NCI-H2081 treated with DMSO at 0.1 percent for 48 hours (cell line): ENCODE measurements around the gene CLIP1.
"Not testable (repeated sequence)": the region's sequence is repeated elsewhere in the genome, so short reads cannot be mapped to it uniquely, and the experiment has no call there.

Source experiments
- DNase-seq: peaks from one replicate; lab custom pipeline; 2025; lab: John Stamatoyannopoulos, UW

Gene CLIP1

GRCh38 chr12:122435186-122435585, 12.7 kb upstream of the CLIP1 start:
- no peak for DNase-seq

GRCh38 chr12:122429043-122429442, 6.6 kb upstream of the CLIP1 start:
- not testable (repeated sequence) for DNase-seq

- no peak for DNase-seq
Measured at GRCh38 chr12:122427403-122427802, 4.9 kb upstream of the CLIP1 start.

GRCh38 chr12:122423258-122424165, 1.0 kb upstream of the CLIP1 start:
- DNase-seq, result no peak

GRCh38 chr12:122422730-122423257, 325 bp upstream of the CLIP1 start:
- no peak for DNase-seq

- no peak for DNase-seq
Measured at GRCh38 chr12:122421187-122421820, 1.2 kb downstream of the CLIP1 start.

GRCh38 chr12:122420471-122421162, 1.9 kb downstream of the CLIP1 start:
- DNase-seq, result no peak

- DNase-seq, result not testable (repeated sequence)
Measured at GRCh38 chr12:122419094-122419493, 3.4 kb downstream of the CLIP1 start.

GRCh38 chr12:122415665-122416064, 6.8 kb downstream of the CLIP1 start:
- DNase-seq, result not testable (repeated sequence)

GRCh38 chr12:122413516-122414404, 8.7 kb downstream of the CLIP1 start:
- no peak for DNase-seq

- no peak for DNase-seq
Measured at GRCh38 chr12:122412851-122413433, 9.5 kb downstream of the CLIP1 start.

GRCh38 chr12:122411537-122411936, 10.9 kb downstream of the CLIP1 start:
- DNase-seq, result no peak

GRCh38 chr12:122407208-122407607, 15.3 kb downstream of the CLIP1 start:
- no peak for DNase-seq

- DNase-seq, result no peak
Measured at GRCh38 chr12:122406701-122407164, 15.7 kb downstream of the CLIP1 start.

- no peak for DNase-seq
Measured at GRCh38 chr12:122403831-122404230, 18.6 kb downstream of the CLIP1 start.

- DNase-seq, result no peak
Measured at GRCh38 chr12:122403115-122403770, 19.2 kb downstream of the CLIP1 start.

GRCh38 chr12:122402264-122402663, 20.2 kb downstream of the CLIP1 start:
- no peak for DNase-seq

GRCh38 chr12:122399592-122400373, 22.7 kb downstream of the CLIP1 start:
- DNase-seq, result no peak

GRCh38 chr12:122399254-122399591, 23.2 kb downstream of the CLIP1 start:
- DNase-seq, result no peak

- not testable (repeated sequence) for DNase-seq
Measured at GRCh38 chr12:122397981-122398380, 24.5 kb downstream of the CLIP1 start.
